Measurements from ENCODE around the gene RGS10.
"Not testable (repeated sequence)": the region's sequence is repeated elsewhere in the genome, so short reads cannot be mapped to it uniquely, and the experiment has no call there.

RGS10 gene

DNA sequence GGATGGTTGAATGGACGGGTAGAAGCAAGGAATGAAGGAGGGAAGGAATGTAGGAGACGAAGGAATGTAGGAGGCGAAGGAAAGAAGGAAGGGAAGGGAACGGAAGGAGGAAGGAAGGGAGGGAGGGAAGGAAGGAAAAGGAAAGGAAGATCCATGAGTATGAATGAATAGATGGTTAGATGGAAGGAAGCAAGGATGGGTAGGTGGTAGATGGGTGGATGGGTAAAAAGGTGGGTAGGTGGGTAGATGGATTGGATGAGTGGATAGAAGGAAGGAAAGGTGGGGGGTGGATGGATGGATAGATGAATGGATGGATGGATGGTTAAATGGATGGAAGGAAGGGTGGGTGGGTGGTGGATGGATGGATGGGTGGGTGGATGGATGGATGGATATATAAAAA, 77.4 kb downstream of the RGS10 start:
- no peak for DNase-seq

- not testable (repeated sequence) for DNase-seq
Observed at GRCh38 chr10:119463195-119463594, 79.3 kb downstream of the RGS10 start.

DNA sequence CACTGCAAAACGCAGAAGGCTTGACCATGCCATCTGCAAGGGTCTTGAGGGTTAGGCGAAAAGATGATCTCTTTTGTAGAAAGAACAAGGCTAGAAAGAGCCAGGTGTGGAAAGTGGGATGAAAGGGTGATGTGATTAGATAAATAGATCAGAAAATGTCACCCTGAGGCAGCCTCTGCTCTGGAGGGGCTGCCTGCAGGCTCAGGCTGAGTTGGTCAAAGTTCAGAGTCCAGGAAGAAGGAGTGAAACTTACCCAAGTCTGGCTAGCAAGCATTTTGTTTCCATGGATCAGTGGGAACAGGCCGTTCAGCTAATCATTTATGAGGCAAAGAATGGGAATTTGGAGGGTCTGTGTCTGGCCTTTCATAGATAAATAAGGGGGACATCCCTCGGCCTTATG, 79.7 kb downstream of the RGS10 start:
- DNase-seq = no peak

- no peak for DNase-seq
Observed at GRCh38 chr10:119461923-119462322, 80.6 kb downstream of the RGS10 start.

- DNase-seq = no peak
Observed at GRCh38 chr10:119461380-119461779, 81.1 kb downstream of the RGS10 start.

DNA sequence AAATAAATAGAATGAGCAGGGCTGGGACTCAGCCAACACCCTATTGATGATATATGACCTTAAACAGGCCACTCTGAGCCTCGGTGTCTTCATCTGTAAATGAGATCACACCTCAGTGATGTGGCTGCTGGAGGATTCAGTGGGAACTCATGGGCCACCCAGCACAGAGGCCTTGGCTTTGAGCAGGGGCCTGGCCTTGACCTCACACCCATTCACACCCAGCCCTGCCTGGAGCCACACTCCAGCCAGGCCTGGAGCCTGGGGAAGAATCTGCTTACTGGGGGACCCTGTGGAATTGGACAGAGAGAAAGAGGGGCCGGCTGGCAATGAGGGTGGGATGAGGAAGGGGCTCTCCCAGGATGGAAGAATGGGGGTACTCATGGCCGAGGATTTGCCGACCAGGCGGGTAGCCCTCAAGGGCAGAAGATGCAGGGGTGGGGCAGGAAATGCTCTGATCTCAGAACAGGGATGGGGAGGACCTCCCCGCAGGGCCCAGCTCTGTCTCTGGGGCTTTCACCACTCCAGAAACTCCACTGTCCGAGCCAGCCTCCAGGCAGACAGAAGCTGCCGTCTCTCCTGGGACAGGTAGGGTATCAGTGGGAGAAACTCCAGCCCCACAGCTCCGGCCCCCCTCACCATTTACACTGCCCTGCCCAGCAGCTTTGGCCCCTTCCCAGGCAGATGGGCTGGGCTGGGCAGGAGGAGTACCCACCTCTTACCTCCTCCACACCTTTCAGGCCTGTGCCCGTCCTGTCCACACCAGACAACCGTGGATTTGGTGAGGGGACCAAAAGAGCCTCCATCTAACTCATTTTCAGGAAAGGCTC, 81.9 kb downstream of the RGS10 start:
- no peak for DNase-seq

GRCh38 chr10:119459681-119460340, 82.7 kb downstream of the RGS10 start:
- no peak for DNase-seq

- no peak for DNase-seq
Observed at GRCh38 chr10:119457966-119458766, 84.4 kb downstream of the RGS10 start.

GRCh38 chr10:119456435-119456810, 86.1 kb downstream of the RGS10 start:
- no peak for DNase-seq

DNA sequence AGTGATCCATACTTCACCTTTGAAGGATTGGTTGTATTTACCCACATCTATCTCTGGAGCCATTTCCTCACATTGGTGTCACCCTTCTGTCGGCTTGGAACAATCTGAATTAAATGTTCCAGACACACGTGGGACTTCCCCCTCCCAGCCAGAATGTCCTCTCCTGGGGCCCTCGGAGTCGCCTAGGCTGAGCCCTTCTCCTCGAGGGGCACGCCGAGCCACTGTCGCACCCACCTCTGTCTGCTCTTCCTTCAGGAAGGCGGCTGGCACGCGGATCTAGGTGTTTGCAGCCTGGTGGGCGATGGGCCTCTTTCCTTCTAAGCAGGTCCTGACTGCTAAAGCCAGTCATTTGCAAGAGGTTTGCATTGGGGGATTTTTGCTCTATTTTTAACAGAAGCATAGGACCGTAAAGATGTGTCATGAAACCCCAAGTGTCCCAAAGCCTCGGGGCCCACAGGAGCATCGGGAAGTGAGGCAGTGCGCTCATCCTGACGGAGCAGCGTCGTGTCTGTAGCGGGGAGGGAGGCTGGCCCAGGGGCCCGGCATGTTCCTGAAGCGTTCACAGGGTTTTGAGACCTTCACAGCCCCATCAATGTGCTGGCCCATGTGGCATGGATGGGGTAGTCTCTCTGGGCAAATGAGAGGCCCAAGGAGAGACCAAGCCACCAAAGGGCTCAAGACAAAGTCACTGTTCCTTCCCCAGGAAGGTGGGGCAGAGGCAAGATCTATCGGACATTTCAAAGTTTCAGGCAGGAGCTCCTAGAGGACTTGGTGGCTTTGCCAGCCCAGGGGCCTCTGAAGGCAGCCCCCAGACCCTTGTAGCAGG, 86.7 kb downstream of the RGS10 start:
- no peak for DNase-seq

GRCh38 chr10:119454990-119455389, 87.5 kb downstream of the RGS10 start:
- DNase-seq = no peak

DNA sequence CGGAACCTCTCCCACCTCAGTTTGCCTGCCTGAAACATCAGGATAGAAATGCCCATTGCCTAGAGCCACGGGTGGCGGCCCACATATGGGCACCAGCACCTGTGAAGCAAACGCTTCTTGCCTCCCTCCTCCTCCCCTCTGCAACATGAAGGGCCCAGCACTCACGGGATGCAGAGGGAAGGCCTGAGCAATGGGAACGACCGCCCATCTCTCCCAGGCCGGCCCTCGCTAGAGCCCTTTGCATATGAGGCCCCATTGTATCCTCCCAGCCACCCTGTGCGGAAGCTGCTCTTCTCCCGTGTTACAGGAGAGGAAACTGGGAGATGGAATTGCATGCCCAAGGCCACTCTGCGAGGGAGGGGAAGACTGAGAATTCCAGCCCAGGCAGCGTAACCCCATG, 88.2 kb downstream of the RGS10 start:
- no peak for DNase-seq

- DNase-seq = no peak
Observed at GRCh38 chr10:119453313-119453712, 89.2 kb downstream of the RGS10 start.

DNA sequence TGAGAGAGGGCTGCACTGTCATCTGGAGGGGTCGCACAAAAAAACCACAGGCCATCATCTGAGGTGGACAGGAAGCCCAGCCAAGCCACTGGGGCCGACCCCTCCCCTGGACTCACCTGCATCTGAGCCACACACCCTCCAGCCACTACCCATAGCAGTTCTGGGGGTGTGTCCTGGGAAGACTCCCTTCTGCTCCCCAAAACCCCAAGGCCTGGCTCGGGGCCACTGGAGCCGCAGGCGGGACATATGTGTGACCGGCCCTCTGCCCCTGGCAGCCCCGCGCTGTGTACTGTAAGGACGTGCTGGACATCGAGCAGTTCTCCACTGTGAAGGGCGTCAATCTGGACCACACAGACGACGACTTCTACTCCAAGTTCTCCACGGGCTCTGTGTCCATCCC, 90.1 kb downstream of the RGS10 start:
- DNase-seq = no peak

GRCh38 chr10:119451300-119451896, 91.1 kb downstream of the RGS10 start:
- DNase-seq = no peak

- no peak for DNase-seq
Observed at GRCh38 chr10:119450606-119451299, 91.8 kb downstream of the RGS10 start.

Measured in NCI-H2081 treated with DMSO at 0.1 percent for 48 hours (cell line).